ENCODE results near the gene WDR4. TPM values are rescaled to one million over a fixed set of nuclear protein-coding genes. Genes with fewer than 3 reads are reported as not detected.

WDR4 gene
- total RNA-seq, 1 experiment from 2014 or later, result 55.3 TPM

DNA sequence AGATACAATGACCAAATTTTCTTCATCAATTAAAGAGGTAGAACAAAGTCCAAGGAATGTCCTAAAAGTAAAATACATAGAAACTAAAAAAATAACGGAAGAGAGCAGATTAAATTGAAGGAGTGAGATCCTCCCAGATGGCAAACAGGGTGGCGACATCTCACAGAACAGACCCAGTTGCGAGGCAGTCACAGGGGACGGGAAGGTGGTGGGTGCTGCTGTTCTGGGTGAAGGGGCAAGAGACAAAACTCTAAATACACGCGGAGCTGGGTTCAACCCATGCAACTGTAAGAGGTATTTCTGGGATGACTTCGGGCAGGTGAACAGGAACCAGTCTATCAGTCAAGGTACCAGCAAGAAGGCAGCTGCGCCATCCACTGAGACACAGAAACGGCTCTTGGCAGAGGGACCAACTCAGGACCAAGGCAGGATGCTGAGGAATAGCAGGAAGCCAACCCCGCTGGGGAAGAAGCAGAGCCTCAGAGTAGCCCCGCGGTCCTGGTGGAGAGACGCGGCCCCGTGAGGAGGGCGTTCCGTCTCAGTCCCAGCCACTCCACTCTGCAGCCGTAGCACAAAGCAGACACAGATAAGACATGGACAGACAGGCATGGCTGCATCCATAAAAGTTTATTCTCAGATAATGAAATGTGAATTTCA lies 32.2 kb downstream of the WDR4 start:
- DNase-seq (ENCODE audit: low spot score), result no peak

DNA sequence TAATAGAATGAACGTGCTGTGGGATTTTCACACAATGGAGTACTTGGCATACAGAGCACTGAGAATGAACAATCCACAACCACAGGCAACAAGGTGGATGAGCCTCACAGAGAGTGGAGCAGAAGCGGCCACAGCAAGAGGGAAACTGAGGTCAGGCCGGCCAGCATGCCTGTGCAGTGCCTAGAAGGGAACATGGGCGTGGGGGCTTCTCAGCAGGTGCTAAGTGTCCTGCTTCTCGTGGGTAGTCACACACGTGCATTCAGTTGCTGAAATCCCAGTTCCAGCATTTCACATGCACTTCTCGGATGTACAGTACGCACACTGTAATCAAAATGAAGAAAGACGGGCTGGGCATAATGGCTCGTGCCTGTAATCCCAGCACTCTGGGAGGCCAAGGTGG lies 33.1 kb downstream of the WDR4 start:
- intact Hi-C loops (cut with micrococcal nuclease; ENCODE audit: unreplicated experiment), result no loop called here
- Histone ChIP-seq H3K4me3 (ENCODE audit: low read depth, low read length, poor library complexity, severe bottlenecking) (no peak overlapping the region), H3K27me3 (replicated peaks; ENCODE audit: insufficient read depth, low read depth, low read length, poor library complexity) (no peaks in the 10 kb centered on the region), H3K36me3 (ENCODE audit: insufficient read depth, low read length, poor library complexity, severe bottlenecking) (peaks cover 59% of the 10 kb centered on the region), H3K27ac (ENCODE audit: low read depth, low read length, poor library complexity, severe bottlenecking) (no peak overlapping the region), H3K4me1 (ENCODE audit: insufficient read depth, low read length, poor library complexity, severe bottlenecking) (no peaks in the 10 kb centered on the region), H3K9me3 (ENCODE audit: low read depth, low read length, poor library complexity, severe bottlenecking) (no peaks in the 10 kb centered on the region)
- TF ChIP-seq, protein P1, sequence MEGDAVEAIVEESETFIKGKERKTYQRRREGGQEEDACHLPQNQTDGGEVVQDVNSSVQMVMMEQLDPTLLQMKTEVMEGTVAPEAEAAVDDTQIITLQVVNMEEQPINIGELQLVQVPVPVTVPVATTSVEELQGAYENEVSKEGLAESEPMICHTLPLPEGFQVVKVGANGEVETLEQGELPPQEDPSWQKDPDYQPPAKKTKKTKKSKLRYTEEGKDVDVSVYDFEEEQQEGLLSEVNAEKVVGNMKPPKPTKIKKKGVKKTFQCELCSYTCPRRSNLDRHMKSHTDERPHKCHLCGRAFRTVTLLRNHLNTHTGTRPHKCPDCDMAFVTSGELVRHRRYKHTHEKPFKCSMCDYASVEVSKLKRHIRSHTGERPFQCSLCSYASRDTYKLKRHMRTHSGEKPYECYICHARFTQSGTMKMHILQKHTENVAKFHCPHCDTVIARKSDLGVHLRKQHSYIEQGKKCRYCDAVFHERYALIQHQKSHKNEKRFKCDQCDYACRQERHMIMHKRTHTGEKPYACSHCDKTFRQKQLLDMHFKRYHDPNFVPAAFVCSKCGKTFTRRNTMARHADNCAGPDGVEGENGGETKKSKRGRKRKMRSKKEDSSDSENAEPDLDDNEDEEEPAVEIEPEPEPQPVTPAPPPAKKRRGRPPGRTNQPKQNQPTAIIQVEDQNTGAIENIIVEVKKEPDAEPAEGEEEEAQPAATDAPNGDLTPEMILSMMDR (conservative IDR thresholded peaks at IDR 0.05; ENCODE audit: low read depth, low read length), result no peak
- TF ChIP-seq EZH2 (IDR thresholded peaks at IDR 0.05; ENCODE audit: borderline replicate concordance, low read depth, low read length, poor library complexity, severe bottlenecking), result no peak
- POLR2A ChIA-PET (ENCODE audit: low non-redundant PET), result no interaction called here
- CTCF ChIA-PET, result no interaction called here
- no peak for DNase-seq (ENCODE audit: low spot score)
- no TSS peak for BruUV-seq (replicated peaks)

More for the DNA sequence above, 32.2 kb downstream of the WDR4 start:
- no TSS peak for BruUV-seq (replicated peaks)
- intact Hi-C loops (cut with micrococcal nuclease; ENCODE audit: unreplicated experiment), result no loop called here
- H3K27me3 ChIP-seq (replicated peaks; ENCODE audit: insufficient read depth, low read depth, low read length, poor library complexity), result no peaks in the 10 kb centered on the region
- TF ChIP-seq, protein P1 (conservative IDR thresholded peaks at IDR 0.05; ENCODE audit: low read depth, low read length), result no peak
- TF ChIP-seq EZH2 (IDR thresholded peaks at IDR 0.05; ENCODE audit: borderline replicate concordance, low read depth, low read length, poor library complexity, severe bottlenecking), result no peak
- no peaks in the 10 kb centered on the region for H3K9me3 ChIP-seq (ENCODE audit: low read depth, low read length, poor library complexity, severe bottlenecking)
- H3K27ac ChIP-seq (ENCODE audit: low read depth, low read length, poor library complexity, severe bottlenecking), result no peak overlapping the region
- ChIA-PET CTCF (no interaction called here), POLR2A (ENCODE audit: low non-redundant PET) (no interaction called here)
- no peaks in the 10 kb centered on the region for H3K4me1 ChIP-seq (ENCODE audit: insufficient read depth, low read length, poor library complexity, severe bottlenecking)
- H3K4me3 ChIP-seq (ENCODE audit: low read depth, low read length, poor library complexity, severe bottlenecking), result no peak overlapping the region
- H3K36me3 ChIP-seq (ENCODE audit: insufficient read depth, low read length, poor library complexity, severe bottlenecking), result peaks cover 62% of the 10 kb centered on the region

DNA sequence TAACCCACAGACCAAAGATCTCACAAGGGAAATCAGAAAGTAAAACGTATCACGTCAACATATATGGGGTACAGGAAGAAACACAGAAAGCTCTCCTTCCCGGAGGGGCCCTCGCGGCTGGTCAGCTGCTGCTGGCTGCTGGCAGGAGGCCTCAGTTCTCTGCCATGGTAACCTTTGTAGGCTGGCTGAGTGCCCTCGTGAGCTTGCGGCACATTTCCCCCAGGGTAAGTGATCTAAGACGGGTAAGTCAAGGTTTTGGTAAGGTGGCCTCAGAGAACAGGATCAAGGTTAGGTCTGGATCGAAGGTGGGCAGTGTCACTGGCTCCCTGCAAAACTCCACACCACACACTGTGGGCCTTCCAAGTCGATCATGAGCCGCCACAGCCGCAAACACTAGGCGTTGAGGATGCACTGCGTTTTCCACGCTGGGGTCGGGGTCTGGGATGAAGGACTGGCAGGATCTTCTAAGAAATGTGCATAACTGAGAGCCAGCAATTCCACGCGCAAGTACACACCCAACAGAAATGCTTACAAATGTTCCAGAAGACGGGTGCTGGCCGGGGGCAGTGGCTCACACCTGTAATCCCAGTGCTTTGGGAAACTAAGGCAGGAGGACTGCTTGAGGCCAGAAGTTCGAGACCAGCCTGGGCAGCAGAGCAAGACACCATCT lies 33.9 kb downstream of the WDR4 start:
- CTCF ChIA-PET, result no interaction called here
- BruUV-seq (replicated peaks), result no TSS peak
- Histone ChIP-seq H3K9me3 (ENCODE audit: low read depth, low read length, poor library complexity, severe bottlenecking) (no peaks in the 10 kb centered on the region), H3K4me3 (ENCODE audit: low read depth, low read length, poor library complexity, severe bottlenecking) (no peak overlapping the region), H3K27me3 (replicated peaks; ENCODE audit: insufficient read depth, low read depth, low read length, poor library complexity) (no peaks in the 10 kb centered on the region), H3K4me1 (ENCODE audit: insufficient read depth, low read length, poor library complexity, severe bottlenecking) (no peaks in the 10 kb centered on the region), H3K27ac (ENCODE audit: low read depth, low read length, poor library complexity, severe bottlenecking) (peak overlapping the region; percentile 30), H3K36me3 (ENCODE audit: insufficient read depth, low read length, poor library complexity, severe bottlenecking) (peaks cover 59% of the 10 kb centered on the region)
- no peak for DNase-seq (ENCODE audit: low spot score)
- intact Hi-C loops (cut with micrococcal nuclease; ENCODE audit: unreplicated experiment), result no loop called here
- TF ChIP-seq, protein P1 (conservative IDR thresholded peaks at IDR 0.05; ENCODE audit: low read depth, low read length), result no peak
- TF ChIP-seq EZH2 (IDR thresholded peaks at IDR 0.05; ENCODE audit: borderline replicate concordance, low read depth, low read length, poor library complexity, severe bottlenecking), result no peak
- POLR2A ChIA-PET (ENCODE audit: low non-redundant PET), result no interaction called here
